HUDEP-2 (cell line): Measurements from ENCODE around the gene MRPL39.
"Not testable (repeated sequence)": the region's sequence is repeated elsewhere in the genome, so short reads cannot be mapped to it uniquely, and the experiment has no call there.

Experiments used
- DNase-seq, 76 experiments: peaks; one replicate each; lab custom pipeline; 2025; ENCODE audit not compliant: unreplicated experiment in 76 of 76; lab: John Stamatoyannopoulos, UW

Gene MRPL39

DNA sequence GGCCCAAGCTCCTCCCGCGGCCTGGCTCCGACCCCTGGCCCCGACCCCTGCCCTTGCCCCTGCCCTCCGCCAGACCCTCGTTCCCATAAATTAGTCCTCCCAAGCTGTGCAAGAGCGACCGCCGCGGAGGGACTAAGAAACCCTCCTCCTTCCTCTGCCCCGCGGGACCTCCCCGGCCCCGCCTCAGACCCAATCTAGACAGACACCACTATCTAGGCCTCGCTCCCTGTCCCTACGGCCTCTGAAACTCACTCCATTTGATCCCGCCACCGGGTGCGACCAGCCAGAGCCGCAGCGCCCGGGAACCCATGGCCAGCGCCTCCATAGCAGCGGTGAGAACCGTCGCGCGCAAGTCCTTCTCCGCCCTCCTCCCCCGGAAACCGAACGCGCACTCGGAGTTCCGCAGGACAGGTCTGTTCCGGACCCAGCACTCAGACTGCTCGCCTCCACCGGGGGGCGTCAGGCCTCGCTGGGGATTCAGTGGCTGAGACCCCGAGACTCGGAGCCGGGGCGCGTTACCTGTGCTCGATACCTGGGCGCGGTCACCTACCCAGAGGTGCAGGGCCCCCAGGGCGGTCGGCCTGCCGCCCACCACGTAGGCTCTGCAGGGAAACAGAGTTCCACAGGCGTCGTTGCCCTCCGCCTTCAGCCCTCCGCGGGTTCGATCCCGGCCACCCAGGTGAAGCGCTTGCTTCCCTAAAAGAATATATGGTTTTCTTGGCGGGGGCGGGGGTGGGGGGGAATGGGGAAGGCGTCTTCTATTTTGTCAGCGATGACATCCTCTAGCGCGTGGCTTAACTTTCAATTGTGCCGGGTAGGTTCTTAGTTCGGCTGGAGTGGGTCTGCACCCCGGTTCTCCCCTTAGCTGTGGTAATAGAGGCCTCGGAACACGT is at the start of gene MRPL39:
TSS of gene MRPL39 (minus strand) at position 331 of the 893 bp plus-strand sequence. CDS start at position 325, 6 bp downstream.
- peak in 75 of 76 experiments; percentile 51 to 96 (median 88) for DNase-seq

DNA sequence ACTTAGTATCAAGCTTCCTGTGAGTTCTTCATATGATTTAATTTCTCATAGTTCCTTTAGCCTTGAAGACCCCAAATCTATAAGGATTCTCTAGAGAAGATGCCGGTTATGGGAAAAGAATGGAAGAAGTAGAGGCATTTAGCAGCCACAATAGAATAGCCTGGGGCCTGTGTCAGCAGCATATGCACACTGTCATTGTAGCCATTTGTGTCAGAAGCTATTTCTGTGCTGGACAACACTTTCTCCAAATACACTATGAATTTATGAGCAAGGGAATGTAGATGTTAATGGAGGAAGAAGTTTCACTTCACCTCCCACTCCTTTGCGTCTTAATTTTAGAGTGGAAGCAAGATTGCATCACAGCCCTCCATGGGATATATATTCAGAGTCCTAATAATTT is 49.1 kb upstream of the MRPL39 start:
- DNase-seq, result no peak

DNA sequence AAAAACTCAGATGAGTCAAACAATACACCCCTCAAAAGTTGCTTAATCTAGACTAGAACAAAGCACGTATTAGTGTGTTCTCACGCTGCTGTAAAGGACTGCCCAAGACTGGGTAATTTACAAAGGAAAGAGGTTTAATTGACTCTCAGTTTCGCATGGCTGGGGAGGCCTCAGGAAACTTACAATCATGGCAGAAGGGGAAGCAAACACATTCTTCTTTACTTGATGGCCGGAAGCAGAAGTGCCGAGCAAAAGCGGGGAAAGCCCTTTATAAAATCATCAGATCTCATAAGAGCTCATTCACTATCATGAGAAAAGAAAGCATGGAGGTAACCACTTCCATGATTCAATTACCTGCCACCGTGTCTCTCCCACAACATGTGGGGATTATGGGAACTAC is 41.9 kb upstream of the MRPL39 start:
- DNase-seq, result no peak

DNA sequence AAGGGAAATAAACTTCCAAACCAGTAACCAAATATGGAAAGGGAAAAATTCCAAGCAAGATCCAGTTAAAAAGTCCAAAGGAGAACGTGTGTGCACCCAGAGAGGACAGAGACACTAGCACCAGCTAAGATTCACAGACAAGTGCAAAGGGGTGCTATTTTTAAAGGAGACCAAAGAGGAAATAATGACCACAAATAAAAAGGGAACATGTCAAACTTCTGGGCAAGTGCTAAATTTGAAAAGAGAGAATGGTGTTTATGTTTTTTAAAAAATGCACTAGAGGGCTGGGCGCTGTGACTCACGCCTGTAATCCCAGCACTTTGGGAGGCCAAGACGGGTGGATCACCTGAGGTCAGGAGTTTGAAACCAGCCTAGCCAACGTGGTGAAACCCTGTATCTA is 40.4 kb upstream of the MRPL39 start:
- no peak for DNase-seq

DNA sequence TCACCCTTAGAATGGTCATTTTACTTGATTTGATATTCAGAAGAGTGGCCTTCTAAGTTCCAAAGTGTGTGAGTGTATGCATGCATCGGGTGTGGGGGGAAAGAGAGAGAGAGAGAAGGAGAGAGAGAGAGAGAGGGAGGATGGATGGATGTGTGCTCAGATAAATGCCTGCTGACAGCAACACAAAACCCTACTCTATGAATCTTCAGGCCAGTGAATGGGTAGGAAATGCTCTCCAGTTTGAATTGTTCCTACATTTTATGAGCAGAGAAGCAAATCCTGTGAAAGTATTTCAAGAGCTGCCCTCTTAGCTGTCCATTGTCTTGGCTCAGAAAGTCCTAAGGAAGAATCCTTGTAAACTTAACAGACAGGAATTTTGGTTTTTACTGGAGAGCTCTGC is 39.2 kb upstream of the MRPL39 start:
- DNase-seq, result no peak

DNA sequence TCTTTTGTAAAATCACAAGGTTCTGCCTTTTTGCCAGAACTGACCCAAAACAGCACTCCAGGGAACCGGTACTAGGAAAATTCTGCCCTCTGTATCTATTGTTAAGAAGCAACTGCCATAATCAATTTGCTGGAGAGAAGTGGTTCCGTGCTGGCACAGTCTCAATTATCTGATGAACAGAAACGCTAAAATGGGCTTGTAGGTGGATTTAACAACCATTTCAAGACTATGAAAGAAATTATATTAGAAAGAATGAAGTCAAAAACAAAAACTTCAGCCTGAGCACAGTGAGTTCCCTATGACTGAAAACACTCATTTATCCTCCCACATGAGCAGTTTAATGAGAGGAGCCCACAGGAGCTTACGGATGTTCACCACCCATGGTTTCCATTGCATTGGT is 36.2 kb upstream of the MRPL39 start:
- no peak for DNase-seq

DNA sequence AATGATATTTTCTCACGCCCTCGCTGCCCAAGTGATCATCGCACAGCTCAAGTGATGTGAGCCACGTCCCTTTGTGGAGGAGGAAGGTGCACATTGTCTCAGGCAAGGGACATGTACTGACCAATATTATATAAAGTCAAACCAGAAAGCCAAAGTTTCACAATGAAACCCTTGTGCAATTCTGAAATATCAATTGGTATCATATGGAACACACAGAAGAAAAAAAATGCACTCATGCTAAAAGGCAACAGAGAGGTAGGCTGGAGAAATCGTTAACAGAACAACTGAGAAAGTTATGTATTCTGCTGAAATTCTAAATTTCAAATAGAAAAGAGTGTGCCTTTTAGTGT is 33.6 kb upstream of the MRPL39 start:
- DNase-seq, result no peak

DNA sequence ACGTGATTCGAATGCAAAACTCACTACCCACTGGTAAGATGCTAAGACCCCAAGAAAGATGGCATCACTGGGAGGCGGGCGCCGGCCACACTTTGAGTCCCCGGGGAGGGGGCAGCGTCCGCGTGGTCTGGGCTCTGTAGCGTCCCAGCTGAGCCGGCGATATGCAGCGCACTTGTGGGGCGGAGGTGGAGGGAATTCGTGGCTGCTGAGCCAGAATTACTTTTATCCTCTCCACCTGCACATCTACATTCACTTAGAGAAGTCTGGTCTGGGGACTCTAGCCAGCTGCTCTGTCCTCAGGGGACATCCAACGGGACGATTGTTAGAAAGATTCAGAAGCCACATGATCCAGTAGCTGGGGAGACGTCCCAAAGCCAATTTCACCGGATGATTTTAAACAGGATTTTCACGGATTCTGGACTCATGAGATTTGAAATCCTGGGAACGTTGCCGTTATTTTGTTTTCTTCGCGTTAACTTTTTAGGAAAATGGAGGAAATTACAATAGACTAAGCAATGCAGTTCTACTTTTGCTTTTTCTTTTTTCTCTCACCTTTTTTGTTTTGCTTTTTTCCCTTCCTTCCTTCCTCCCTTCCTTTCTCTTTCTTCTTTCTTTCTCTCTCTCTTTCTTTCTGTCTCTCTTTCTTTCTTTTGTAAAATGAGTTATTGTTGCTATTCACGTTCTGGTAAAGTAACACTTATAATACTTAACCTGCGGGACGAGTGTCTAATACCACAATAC is 33.1 kb upstream of the MRPL39 start:
- DNase-seq, result no peak

DNA sequence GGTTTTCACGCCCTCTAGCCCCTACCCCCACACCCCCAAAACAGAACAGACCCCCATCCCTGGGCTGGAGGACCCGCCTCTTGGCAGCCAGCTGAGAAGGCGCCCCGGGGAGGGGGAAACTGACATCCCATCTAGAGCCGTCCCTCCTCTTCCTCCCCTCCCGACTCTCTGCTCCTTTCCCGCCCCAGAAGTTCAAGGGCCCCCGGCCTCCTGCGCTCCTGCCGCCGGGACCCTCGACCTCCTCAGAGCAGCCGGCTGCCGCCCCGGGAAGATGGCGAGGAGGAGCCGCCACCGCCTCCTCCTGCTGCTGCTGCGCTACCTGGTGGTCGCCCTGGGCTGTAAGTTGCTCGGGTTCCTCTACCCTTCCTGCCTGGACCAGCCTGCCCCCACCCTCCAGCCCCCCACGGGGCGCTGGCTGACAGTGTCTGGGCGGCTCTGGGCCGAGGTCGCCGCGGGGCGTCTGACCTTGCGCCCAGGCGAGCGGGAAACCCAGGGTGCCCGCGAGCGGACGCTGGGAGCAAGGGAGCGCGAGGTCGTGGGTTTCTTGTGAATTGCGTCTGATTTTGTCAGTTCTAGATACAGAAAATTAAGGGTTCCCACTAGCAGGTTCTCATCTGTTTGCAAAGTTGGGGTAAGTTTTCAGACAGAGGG is 32.4 kb upstream of the MRPL39 start:
- peak in 6 of 76 experiments; percentile 2 to 20 (median 7) for DNase-seq

DNA sequence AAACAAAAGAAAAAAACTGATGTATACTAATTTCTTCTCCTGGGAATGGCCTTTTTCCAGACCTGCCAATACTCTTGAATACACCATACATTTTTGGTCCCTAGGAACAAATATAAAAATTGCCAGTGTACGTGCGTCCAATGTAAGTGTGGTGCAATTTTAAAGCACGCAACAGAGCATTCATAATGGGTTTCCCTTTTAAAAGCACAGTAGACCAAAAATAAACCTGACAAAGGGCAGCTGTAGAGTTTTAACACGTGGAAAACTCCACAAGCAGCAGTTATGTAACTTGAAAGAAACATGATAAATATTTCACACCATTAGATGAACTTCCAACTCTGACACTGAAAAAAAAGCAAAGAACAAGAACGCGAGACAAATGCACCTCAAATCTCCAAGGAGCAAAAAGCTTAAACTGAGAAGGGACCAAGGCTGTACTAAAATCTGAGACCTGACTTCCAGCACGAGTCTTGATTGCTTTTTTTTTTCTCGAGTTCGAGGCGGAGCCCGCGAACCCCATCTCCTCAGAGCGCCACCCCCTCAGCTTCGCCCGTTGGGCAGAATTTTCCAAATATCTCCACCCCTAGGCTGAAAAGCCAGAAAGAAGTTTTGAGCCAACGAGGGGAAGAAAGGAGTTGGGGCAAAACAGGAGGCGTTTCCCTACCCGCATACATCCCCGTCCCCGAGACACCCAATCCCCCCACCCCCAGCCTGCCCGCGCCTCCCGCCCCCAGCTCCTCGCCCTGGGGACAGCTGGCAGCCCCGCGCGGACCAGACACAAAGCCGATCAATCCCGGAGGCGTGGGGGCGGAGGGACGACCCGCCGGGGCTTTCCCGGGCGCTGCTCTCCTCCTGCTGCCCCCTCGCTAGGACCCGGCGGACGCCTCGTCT is 31.6 kb upstream of the MRPL39 start, which contains the start of gene JAM2:
TSS of gene JAM2 (plus strand) at position 599 of the 891 bp plus-strand sequence. CDS start 564 bp downstream, outside the sequence.
- no peak for DNase-seq

DNA sequence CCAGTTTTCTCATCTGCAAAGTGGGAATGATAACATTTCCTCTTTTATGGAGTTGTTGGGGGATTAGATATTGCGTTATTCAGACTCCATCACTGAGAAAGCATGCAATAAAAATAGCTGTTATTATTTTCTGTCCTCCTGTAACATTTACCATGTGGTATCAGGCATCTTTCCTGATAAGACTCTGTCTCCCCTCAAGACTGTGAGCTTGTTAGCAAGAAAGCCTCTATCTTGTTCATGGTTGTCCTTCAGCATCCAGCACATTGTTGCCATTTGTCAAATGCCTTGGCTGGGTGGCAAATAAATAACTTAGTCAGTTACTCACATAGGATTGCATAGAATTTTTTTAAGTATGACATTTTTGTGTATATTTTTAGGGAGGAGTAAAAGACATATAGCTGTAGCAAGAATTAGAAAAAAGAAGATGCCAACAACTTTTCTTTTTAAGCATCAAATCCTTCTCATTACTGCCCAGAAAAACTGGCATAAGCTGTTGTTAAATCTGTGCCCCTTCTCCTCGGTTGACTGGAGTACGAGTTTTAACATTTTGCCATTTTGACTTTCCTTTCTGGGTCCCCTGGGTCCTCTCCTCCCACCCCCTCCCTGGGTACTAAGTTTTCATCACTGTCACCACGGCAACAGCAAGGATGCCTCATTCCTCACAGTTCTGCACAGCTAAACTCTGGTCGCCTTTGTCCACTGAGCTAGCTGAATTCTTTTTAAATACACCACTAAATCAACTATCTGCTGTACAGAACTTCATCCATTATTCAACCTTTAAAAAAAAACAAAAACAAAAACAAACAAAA is 30.8 kb upstream of the MRPL39 start:
- DNase-seq, result no peak

DNA sequence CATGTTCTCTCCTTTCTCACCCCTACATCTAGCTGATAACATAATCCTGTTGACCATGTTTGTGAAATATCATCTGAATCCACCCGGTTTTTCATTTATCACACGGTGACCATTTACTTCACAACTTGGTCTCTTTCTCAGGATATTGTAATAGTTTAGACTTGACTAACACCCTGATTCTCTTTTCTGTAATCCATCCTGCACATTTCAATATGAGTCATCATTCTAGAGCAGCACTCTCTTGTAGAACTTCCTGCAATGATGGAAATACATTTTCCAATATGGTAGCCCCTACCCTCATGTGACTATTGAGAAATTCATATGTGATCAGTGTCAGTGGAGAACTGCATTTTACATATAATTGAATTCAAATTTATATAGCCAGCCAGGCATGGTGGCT is 29.4 kb upstream of the MRPL39 start:
- DNase-seq, result no peak

DNA sequence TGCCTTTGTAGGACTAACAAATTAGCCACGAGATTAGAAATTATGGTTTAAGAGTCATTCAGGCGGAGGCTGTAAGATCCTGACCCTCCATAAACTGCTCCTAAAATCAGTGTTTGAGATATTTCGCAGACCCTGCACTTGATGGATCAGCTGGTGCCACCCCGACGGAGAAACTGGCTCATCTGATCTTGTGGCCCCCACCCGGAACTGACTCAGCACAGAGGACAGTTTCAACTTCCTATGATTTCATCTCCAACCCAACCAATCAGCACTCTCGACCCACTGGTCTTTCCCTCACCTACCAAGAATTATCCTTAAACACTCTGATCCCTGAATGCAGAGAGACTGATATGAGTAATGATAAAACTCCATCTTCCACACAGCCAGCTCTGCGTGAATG is 28.0 kb upstream of the MRPL39 start:
- DNase-seq, result peak in 1 of 76 experiments; percentile 1

DNA sequence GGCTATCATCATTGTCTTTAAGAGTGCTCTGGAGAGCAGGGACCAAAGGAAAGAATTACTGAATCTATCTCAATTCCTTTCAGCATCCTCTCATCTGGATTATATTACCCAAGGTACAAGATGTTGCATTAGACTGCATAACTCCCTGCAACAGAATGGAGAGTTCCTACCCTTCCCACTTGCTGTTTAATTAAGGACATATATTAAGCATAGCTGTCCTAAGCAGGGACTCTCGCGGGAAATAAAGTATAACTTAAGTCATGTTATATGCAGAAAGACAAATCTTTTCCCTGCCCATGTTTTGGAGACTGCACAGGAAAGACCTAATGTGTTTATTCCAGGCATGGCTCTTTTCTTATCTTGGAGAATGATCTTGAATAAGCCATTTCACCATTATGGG is 25.0 kb upstream of the MRPL39 start:
- no peak for DNase-seq

DNA sequence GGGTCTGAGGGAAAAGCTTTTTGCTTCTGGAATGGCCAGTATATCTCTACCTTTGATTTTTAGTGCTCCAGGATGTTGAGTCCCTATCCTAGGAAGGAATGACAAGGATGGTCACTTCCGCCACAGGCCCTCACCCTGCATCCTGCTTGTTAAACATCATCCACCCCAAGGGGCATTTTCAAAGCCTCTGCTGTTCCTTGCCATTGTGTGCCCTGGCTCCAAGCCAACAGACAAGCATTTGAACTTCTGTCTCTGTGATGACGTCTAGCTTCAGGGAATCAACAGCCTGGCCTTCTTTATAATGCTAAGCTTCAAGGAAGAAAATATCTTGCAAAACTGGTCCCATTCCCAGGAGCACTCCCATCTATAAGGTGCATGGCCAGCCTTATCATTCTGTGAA is 19.5 kb upstream of the MRPL39 start:
- DNase-seq, result no peak

DNA sequence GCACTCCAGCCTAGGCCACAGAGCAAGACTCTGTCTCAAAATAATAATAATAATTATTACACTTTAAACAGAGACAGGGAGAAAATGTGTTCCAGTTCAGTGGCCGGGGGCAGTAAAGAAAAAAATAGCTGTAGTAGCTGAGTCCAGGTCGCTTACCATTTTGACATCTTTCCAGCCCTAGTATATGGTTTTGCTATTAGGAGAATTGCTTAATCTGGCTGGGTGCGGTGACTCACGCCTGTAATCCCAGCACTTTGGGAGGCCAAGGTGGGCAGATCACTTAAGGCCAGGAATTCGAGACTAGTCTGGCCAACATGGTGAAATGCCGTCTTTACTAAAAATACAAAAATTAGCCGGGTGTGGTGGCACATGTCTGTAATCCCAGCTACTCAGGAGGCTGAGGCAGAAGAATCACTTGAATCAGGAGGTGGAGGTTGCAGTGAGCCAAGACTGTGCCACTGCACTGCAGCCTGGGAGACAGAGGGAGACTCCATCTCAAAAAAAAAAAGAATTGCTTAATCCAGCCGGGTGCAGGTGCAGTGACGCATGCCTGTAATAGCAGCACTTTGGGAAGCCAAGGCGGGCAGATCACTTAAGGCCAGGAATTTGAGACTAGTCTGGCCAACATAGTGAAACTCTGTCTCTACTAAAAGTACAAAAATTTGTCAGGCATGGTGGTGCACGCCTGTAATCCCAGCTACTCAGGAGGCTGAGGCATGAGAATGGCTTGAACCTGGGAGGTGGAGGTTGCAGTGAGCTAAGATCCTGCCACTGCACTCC is 18.7 kb upstream of the MRPL39 start:
- not testable (repeated sequence) for DNase-seq

DNA sequence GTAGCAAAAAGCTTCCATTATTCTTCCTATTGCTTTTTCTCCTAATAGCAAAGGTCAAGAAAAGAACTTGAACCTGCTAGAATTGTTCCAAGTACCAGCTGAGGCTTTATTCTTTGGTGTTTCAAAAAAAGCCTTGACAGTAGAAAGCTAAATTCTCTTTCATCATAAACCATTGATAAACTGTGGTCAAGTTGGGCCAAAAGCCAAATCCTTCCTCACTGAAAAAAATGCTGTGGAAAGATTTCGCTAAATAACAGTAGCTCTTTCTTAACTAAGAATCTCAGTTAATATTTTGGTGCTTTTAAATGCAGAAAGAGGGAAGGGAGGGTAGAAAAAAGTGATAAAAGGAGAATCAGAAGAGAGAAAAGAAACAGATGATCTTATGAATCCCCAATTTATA is 17.8 kb upstream of the MRPL39 start:
- DNase-seq, result no peak

DNA sequence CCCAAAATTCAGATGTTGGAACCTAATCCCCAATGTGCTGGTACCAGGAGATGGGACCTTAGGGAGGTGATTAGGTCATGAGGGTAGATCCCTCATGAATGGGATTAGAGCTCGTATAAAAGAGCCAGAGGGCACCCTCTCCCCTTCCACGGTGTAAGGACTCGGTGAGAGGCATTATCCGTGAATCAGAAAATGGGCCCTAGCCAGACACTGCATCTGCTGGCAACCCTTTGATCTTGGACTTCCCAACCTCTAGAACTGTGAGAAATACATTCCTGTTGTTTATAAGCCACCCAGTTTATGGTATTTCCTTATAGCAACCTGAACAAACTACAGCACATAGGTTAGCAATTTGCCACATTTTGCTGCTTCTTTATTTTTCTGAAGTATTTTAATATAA is 17.2 kb upstream of the MRPL39 start:
- no peak for DNase-seq

DNA sequence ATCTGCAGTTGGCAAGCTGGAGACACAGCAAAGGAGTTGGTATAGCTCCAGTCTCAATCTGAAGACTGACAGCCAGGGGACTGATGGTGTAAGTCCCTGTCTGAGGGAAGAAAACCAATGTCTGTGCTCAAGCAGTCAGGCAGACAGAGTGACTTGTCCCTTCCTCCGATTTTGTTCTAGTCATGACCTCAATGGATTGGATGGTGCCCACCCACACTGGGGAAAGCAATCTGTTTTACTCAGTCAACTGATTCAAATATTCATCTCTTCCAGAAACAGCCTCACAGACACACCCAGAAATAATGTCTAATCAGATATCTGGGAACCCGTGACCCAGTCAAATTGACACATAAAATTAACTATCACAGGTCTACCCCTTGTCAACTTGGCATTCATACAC is 11.9 kb upstream of the MRPL39 start:
- DNase-seq, result no peak
